Measurements from ENCODE around the gene NOTCH2. TPM values are rescaled to one million over a fixed set of nuclear protein-coding genes. Genes with fewer than 3 reads are reported as not detected.
A peak's percentile ranks its signal among the peaks of the same experiment; 100 is the strongest.

NOTCH2 gene
- total RNA-seq, 3 donors from 2014 or later (not counting 1 experiment from before 2014, with no cell fraction given): 74.7 to 136 (median 97.4) TPM

- Mint-ChIP-seq H3K9me3 (no peaks in the 10 kb centered on the region), H3K27me3 (ENCODE audit: low read depth in 2 of 2) (no peaks in the 10 kb centered on the region), H3K4me3 (no peak overlapping the region), H3K36me3 (peaks cover 12% of the 10 kb centered on the region), H3K27ac (no peak overlapping the region), H3K4me1 (peaks cover 6% of the 10 kb centered on the region in 2 donors)
- Histone ChIP-seq H3K4me1 (ENCODE audit: control insufficient read depth, insufficient read depth, low read length) (peaks cover 3% of the 10 kb centered on the region), H3K27ac (ENCODE audit: low read length) (no peak overlapping the region), H3K9me3 (ENCODE audit: control insufficient read depth, insufficient read depth, low read length) (no peaks in the 10 kb centered on the region), H3K4me3 (ENCODE audit: low read length) (no peak overlapping the region), H3K36me3 (ENCODE audit: control insufficient read depth, insufficient read depth, low read length) (peaks cover 56% of the 10 kb centered on the region), H3K27me3 (ENCODE audit: control insufficient read depth, insufficient read depth, low read length) (no peaks in the 10 kb centered on the region)
- intact Hi-C loops (cut with micrococcal nuclease): no loop called here
- TF ChIP-seq, protein P1, sequence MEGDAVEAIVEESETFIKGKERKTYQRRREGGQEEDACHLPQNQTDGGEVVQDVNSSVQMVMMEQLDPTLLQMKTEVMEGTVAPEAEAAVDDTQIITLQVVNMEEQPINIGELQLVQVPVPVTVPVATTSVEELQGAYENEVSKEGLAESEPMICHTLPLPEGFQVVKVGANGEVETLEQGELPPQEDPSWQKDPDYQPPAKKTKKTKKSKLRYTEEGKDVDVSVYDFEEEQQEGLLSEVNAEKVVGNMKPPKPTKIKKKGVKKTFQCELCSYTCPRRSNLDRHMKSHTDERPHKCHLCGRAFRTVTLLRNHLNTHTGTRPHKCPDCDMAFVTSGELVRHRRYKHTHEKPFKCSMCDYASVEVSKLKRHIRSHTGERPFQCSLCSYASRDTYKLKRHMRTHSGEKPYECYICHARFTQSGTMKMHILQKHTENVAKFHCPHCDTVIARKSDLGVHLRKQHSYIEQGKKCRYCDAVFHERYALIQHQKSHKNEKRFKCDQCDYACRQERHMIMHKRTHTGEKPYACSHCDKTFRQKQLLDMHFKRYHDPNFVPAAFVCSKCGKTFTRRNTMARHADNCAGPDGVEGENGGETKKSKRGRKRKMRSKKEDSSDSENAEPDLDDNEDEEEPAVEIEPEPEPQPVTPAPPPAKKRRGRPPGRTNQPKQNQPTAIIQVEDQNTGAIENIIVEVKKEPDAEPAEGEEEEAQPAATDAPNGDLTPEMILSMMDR (IDR thresholded peaks at IDR 0.05): no peak
- no peak for DNase-seq
- no peak for ATAC-seq
- 95% methylated on average over 1 of the region's 1 CpG for WGBS (ENCODE audit: insufficient coverage)
These were observed 104.6 kb downstream of the NOTCH2 start for GRCh38 chr1:119964673-119965363.

- H3K4me3 Mint-ChIP-seq: no peak overlapping the region
- intact Hi-C loops (cut with micrococcal nuclease): no loop called here
- TF ChIP-seq, protein P1 (IDR thresholded peaks at IDR 0.05): no peak
- no peaks in the 10 kb centered on the region for H3K27me3 Mint-ChIP-seq (ENCODE audit: low read depth in 2 of 2)
- H3K4me1 Mint-ChIP-seq: peaks cover 0 to 6% of the 10 kb centered on the region in 2 donors
- DNase-seq (no peak), ATAC-seq (no peak)
- Histone ChIP-seq H3K9me3 (ENCODE audit: control insufficient read depth, insufficient read depth, low read length) (no peaks in the 10 kb centered on the region), H3K27me3 (ENCODE audit: control insufficient read depth, insufficient read depth, low read length) (no peaks in the 10 kb centered on the region), H3K4me1 (ENCODE audit: control insufficient read depth, insufficient read depth, low read length) (no peaks in the 10 kb centered on the region), H3K36me3 (ENCODE audit: control insufficient read depth, insufficient read depth, low read length) (peaks cover 56% of the 10 kb centered on the region), H3K27ac (ENCODE audit: low read length) (no peak overlapping the region), H3K4me3 (ENCODE audit: low read length) (no peak overlapping the region)
- WGBS (ENCODE audit: insufficient coverage): 100% methylated on average over 4 of the region's 5 CpGs
- peak overlapping the region in 1 of 2 donors; percentile 39 for H3K27ac Mint-ChIP-seq
- no peaks in the 10 kb centered on the region for H3K9me3 Mint-ChIP-seq
- H3K36me3 Mint-ChIP-seq: peaks cover 12% of the 10 kb centered on the region
These were observed 107.0 kb downstream of the NOTCH2 start for GRCh38 chr1:119962296-119962968.

DNA sequence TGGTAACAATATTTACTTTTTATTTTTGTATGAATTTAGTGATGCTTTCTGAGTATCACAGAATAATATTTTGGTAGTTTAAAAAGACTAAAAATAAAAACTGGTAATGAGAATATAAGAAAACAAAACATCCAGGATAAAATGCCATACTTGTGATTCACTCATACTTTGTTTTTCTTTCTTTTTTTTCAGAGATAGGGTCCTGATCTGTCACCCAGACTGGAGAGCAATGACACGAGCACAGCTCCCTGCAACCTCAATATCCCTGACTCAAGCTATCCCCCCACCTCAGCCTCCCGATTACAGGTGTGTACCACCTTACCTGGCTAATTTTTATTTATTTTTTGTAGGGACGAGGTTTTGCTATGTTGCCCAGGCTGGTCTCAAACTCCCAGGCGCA, 109.0 kb downstream of the NOTCH2 start:
- ATAC-seq (no peak), DNase-seq (no peak)
- TF ChIP-seq, protein P1 (IDR thresholded peaks at IDR 0.05): no peak
- no peak overlapping the region for H3K4me3 Mint-ChIP-seq
- no peaks in the 10 kb centered on the region for H3K9me3 ChIP-seq (ENCODE audit: control insufficient read depth, insufficient read depth, low read length)
- H3K27ac Mint-ChIP-seq: no peak overlapping the region
- no peak overlapping the region for H3K27ac ChIP-seq (ENCODE audit: low read length)
- no peak overlapping the region for H3K4me3 ChIP-seq (ENCODE audit: low read length)
- H3K36me3 ChIP-seq (ENCODE audit: control insufficient read depth, insufficient read depth, low read length): peaks cover 43% of the 10 kb centered on the region
- H3K27me3 Mint-ChIP-seq (ENCODE audit: low read depth in 2 of 2): no peaks in the 10 kb centered on the region
- H3K4me1 ChIP-seq (ENCODE audit: control insufficient read depth, insufficient read depth, low read length): no peaks in the 10 kb centered on the region
- H3K4me1 Mint-ChIP-seq: peaks cover 6 to 10% of the 10 kb centered on the region in 2 donors
- H3K36me3 Mint-ChIP-seq: peaks cover 2% of the 10 kb centered on the region
- WGBS (ENCODE audit: insufficient coverage): 100% methylated on average over 4 of the region's 4 CpGs
- no peaks in the 10 kb centered on the region for H3K9me3 Mint-ChIP-seq
- H3K27me3 ChIP-seq (ENCODE audit: control insufficient read depth, insufficient read depth, low read length): no peaks in the 10 kb centered on the region
- intact Hi-C loops (cut with micrococcal nuclease): no loop called here
